ENCODE results near the gene DCDC2. TPM values are rescaled to one million over a fixed set of nuclear protein-coding genes. Genes with fewer than 3 reads are reported as not detected.
"Not testable (repeated sequence)": the region's sequence is repeated elsewhere in the genome, so short reads cannot be mapped to it uniquely, and the experiment has no call there.

The DCDC2 gene
- total and polyA plus RNA-seq, 9 donors = 0.19 to 12.4 (median 1.1) TPM; not detected in 1

GRCh38 chr6:24249926-24250325 is 107.9 kb downstream of the DCDC2 start:
- intact Hi-C loops (cut with DNase I) = no loop called here
- no peaks in the 10 kb centered on the region for H3K27me3 ChIP-seq
- H3K4me1 ChIP-seq (ENCODE audit: insufficient read depth) = no peaks in the 10 kb centered on the region

GRCh38 chr6:24245275-24245674 is 112.6 kb downstream of the DCDC2 start:
- H3K27me3 ChIP-seq = no peaks in the 10 kb centered on the region
- DNase-seq = no peak
- 86 to 91% (median 90%) methylated on average over 2 of the region's 2 CpGs for WGBS, 3 donors
- H3K27ac ChIP-seq = no peak overlapping the region
- H3K9me3 ChIP-seq = no peaks in the 10 kb centered on the region
- intact Hi-C loops (cut with DNase I) = no loop called here
- no peaks in the 10 kb centered on the region for H3K36me3 ChIP-seq
- no peak for TF ChIP-seq CTCF (IDR thresholded peaks at IDR 0.05)
- no peak for TF ChIP-seq POLR2A (IDR thresholded peaks at IDR 0.05)
- no peak for TF ChIP-seq EP300 (IDR thresholded peaks at IDR 0.05)
- H3K4me3 ChIP-seq = no peak overlapping the region
- no peaks in the 10 kb centered on the region for H3K4me1 ChIP-seq (ENCODE audit: insufficient read depth)

More at GRCh38 chr6:24249926-24250325, 107.9 kb downstream of the DCDC2 start:
- no peak overlapping the region for H3K4me3 ChIP-seq
- no peak overlapping the region for H3K27ac ChIP-seq
- H3K9me3 ChIP-seq = no peaks in the 10 kb centered on the region
- no peak for DNase-seq
- no peaks in the 10 kb centered on the region for H3K36me3 ChIP-seq
- TF ChIP-seq POLR2A (IDR thresholded peaks at IDR 0.05) = no peak
- 55 to 61% (median 60%) methylated on average over 4 of the region's 4 CpGs for WGBS, 3 donors

GRCh38 chr6:24242924-24243323 is 114.9 kb downstream of the DCDC2 start:
- intact Hi-C loops (cut with DNase I) = no loop called here
- Histone ChIP-seq H3K4me3 (no peak overlapping the region), H3K27me3 (no peaks in the 10 kb centered on the region), H3K36me3 (no peaks in the 10 kb centered on the region), H3K4me1 (ENCODE audit: insufficient read depth) (no peaks in the 10 kb centered on the region), H3K9me3 (no peaks in the 10 kb centered on the region), H3K27ac (no peak overlapping the region)
- TF ChIP-seq POLR2A (IDR thresholded peaks at IDR 0.05) (no peak), EP300 (IDR thresholded peaks at IDR 0.05) (no peak), CTCF (IDR thresholded peaks at IDR 0.05) (no peak)
- DNase-seq = no peak
- WGBS, 3 donors = 48 to 64% (median 63%) methylated on average over 1 of the region's 1 CpG

GRCh38 chr6:24241779-24242178 is 116.1 kb downstream of the DCDC2 start:
- H3K9me3 ChIP-seq; H3K4me3 ChIP-seq; intact Hi-C loops (cut with DNase I); H3K4me1 ChIP-seq (ENCODE audit: insufficient read depth); DNase-seq; H3K36me3 ChIP-seq; H3K27me3 ChIP-seq; H3K27ac ChIP-seq: not testable (repeated sequence)
- 57 to 73% (median 66%) methylated on average over 1 of the region's 1 CpG for WGBS, 3 donors

GRCh38 chr6:24240943-24241342 is 116.9 kb downstream of the DCDC2 start:
- no peaks in the 10 kb centered on the region for H3K4me1 ChIP-seq (ENCODE audit: insufficient read depth)
- intact Hi-C loops (cut with DNase I) = loop anchor here in 1 of 4 donors (1.0 kb wide), 1 partner anchor 20 kb away; no protein-coding TSS in a partner anchor
- H3K4me3 ChIP-seq = no peak overlapping the region
- DNase-seq = no peak
- no peaks in the 10 kb centered on the region for H3K36me3 ChIP-seq
- H3K9me3 ChIP-seq = no peaks in the 10 kb centered on the region
- TF ChIP-seq EP300 (IDR thresholded peaks at IDR 0.05) = no peak
- no peak for TF ChIP-seq POLR2A (IDR thresholded peaks at IDR 0.05)
- no peak for TF ChIP-seq CTCF (IDR thresholded peaks at IDR 0.05)
- H3K27ac ChIP-seq = no peak overlapping the region
- 64 to 74% (median 66%) methylated on average over 2 of the region's 2 CpGs for WGBS, 3 donors
- H3K27me3 ChIP-seq = no peaks in the 10 kb centered on the region

All from ovary (tissue), 9 donors.